ENCODE data around the gene PLAGL1.
A peak's percentile ranks its signal among the peaks of the same experiment; 100 is the strongest.
"Not testable (repeated sequence)": the region's sequence is repeated elsewhere in the genome, so short reads cannot be mapped to it uniquely, and the experiment has no call there.

Gene PLAGL1, protein sequence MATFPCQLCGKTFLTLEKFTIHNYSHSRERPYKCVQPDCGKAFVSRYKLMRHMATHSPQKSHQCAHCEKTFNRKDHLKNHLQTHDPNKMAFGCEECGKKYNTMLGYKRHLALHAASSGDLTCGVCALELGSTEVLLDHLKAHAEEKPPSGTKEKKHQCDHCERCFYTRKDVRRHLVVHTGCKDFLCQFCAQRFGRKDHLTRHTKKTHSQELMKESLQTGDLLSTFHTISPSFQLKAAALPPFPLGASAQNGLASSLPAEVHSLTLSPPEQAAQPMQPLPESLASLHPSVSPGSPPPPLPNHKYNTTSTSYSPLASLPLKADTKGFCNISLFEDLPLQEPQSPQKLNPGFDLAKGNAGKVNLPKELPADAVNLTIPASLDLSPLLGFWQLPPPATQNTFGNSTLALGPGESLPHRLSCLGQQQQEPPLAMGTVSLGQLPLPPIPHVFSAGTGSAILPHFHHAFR

DNA sequence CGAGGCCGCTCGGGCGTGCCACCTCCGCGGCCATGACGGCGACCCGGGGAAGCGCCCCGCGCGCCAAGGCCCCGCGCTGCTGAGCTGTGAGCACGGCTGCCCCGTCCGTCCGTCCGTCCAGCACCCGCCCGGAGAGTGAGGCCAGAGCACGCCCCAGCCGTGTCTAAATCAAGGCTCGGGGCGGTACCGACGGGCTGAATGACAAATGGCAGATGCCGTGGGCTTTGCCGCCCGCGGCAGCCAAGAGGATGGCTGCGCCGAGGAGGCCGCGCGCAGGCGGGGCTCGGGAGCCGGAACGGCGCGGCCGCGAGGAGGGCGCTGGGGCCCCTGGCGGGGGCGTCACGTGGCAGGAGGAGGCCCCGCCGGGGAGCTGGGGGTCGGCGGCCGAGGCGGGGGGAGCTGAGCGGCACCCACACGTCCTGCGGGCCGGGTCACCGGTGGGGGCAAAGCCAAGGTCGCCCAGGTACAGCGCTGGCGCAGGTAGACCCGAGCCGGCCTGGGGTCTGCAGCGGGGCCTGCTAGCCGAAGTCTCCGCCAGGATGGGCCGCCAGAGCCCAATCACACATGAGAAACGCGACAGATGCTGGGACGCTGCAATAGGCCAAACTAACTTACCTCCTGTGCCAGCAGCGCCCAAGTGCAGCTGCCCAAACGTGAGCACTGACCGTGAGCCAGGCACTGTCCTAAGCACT lies at the start of gene PLAGL1:
Gene PLAGL1, minus strand, starts transcription at position 140 of the 692 bp plus-strand sequence. CDS start 60,123 bp downstream, outside the sequence.
- DNase-seq = peak; percentile 58

DNA sequence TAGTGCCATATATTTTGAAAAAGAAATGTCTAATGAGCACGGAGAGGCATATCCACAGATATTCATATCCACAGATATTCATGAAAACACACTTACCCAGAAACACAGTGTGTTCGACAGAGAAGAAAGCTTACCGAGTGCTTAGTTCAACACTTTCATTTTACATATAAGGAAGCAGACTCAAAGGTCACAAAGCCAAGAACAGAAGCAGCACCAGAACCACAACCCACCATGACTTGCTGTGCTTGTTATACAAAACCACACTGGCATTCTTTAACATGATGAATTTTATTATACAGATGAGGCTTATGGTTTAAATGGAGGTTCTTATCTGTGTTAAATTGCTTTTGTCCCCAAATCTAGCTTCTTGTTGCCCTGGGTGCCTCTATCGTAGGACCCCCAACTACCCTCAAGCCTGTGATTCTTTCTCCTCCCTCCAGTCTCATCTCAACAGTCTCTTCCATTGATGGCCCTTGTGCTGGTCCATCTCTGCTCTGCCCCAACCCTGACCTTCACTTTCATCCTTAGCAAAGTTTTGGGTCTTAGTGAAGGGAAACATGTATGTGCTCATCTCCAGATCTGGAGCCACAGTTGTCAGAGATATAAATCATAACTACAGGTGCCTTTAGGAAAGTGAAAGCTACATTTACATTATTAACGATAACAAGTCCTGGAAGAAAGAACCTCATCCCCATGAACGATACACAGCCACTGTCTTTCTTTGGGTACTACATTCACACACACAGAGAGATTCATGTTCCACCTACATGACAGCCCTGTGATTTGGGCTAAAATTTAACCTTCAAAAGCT lies 47.3 kb upstream of the PLAGL1 start:
- DNase-seq = no peak

DNA sequence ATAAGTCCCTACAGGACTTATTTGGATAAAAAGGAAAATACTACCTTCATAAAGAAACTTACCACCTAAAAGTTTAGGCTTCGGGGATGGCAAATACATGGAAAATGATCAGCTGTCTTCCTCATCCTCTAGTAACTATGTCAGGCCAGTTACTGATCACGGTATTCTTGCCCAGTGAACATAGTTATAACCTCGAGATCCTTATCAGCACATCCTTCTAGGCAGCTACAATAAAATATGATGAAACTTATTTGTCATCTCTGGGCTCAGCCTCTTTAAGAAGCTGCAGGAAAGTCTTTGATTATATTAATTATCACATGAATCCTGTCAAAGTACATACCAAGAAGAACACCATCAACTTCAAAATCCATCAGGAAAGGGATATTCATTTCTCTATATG lies 45.5 kb upstream of the PLAGL1 start:
- no peak for DNase-seq

DNA sequence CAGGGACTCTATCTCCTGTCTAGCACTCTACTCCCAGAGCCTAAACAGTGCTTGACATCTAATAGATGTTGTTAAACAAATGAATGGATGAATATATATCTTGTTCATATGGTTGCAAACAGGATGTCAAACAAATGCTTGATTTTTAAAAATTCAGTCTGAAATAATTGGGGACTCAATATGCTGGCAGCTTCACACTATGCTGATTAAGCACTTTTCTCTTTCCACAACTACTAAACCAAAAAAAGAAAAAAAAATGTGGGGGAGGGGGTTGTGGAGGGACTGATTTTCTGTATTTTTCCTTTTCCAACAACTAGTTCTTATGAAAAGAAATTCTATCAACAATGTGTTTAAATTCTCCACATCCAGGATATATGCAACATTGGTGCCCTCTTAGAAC lies 44.4 kb upstream of the PLAGL1 start:
- no peak for DNase-seq

DNA sequence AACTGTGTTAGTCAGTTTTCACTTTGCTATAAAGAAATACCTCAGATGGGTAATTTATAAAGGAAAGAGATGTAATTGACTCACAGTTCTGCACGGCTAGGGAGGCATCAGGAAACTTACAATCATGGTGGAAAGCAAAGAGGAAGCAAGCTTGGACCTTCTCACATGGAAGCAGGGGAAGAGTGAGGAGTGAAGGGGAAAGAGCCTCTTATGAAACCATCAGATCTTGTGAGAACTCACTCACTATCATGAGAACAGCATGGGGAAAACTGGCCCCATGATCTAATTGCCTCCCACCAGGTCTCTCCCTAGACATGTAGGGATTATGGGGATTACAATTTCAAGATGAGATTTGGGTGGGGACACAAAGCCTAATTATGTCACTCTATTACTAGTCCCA lies 41.3 kb upstream of the PLAGL1 start:
- no peak for DNase-seq

DNA sequence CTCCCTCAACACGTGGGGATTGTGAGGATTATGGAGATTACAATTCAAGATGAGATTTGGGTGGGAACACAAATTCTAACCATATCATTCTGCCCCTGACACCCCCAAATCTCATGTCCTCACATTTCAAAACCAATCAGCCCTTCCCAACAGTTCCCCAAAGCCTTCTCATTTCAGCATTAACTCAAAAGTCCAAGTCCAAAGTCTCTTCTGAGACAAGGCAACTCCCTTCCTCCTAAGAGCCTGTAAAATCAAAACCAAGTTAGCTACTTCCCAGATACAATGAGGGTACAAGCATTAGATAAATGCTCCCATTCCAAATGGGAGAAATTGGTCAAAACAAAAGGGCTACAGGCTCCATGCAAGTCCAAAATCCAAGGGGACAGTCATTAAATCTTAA lies 39.6 kb upstream of the PLAGL1 start:
- DNase-seq = no peak

DNA sequence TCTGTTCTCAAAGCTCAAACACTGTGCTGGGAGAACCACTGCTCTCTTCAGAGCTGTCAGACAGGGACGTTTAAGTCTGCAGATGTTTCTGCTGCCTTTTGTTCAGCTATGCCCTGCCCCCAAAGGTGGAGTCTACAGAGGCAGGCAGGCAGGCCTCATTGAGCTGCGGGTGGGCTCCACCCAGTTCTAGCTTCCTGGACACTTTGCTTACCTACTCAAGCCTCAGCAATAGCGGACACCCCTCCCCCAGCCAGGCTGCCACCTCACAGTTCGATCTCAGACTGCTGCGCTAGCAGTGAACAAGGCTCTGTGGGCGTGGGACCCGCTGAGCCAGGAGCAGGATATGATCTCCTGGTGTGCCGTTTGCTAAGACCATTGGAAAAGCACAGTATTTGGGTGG lies 38.6 kb upstream of the PLAGL1 start:
- peak; percentile 10 for DNase-seq

DNA sequence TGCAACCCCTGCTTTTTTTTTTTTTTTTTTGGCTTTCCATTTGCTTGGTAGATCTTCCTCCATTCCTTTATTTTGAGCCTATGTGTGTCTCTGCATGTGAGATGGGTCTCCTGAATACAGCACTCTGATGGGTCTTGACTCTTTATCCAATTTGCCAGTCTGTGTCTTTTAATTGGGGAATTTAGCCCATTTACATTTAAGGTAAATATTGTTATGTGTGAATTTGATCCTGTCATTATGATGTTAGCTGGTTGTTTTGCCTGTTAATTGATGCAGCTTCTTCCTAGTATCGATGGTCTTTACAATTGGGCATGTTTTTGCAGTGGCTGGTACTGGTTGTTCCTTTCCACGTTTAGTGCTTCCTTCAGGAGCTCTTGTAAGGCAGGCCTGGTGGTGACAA lies 36.9 kb upstream of the PLAGL1 start:
- not testable (repeated sequence) for DNase-seq

DNA sequence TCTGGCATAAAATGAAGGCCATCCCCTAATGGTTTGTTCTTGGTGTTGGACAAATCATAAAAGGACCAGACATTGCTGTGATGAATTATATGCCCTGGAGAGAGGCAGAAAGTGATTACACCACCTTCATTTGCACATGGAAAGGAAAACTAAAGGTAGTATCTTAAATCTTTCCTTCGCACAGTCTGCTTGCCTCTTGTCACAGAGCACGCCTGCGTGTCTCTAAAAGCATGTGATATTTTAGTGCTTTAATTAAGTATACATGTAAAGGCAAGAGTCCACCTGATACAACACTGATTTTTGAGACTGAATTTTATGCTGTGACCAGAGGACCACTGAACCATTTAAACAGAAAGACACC lies 28.8 kb upstream of the PLAGL1 start:
- DNase-seq = no peak

DNA sequence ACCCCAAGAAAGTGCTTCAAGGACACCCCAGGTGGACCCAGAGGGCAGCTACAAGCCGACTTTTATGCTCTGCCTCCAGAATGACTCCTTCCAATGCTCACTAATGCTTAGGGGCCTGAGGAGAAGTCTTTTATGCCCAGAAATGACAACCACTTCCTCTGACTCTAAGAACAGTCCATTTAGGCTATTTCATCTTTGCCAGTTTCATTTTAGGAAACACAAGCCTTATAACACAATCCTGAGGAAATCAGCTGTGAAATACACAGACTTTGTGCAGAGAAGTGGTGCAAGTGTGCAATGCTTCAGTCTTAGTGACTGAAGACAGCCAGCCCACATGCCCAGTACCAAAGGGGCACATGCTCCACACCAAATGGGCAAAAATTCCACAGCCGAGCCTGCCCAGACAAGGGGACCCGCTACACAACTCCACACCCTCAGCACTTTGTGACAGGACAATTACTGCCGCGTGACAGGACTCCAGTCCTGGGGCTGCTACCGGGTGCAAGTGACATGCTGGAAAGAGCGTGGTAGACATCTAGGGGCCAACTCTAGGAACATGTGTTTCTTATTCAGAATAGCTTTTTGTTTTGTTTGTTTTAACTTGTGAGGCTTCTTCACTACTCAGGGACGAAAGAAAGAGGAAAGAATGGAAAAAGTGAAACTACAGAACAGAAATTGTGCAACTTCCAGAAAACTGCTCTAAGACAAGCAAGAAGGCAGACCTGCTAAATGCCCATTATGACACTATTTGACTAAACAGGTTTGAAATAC lies 28.2 kb upstream of the PLAGL1 start:
- no peak for DNase-seq

DNA sequence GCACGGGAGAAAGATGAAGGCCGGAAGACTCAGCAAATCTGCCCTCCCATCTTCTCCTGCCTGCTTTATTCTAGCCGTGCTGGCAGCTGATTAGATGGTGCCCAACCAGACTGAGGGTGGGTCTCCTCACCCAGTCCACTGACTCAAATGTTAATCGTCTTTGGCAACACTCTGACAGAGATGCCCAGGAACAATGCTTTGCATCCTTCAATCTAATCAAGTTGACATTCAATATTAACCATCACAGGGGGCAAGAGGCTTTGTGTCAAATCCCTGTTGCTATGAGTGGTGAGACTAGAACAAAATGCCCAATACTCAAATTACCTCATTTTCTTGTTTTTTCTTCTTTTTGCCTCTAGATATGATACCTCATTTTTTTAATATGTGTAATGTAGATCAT lies 27.4 kb upstream of the PLAGL1 start:
- DNase-seq = no peak

DNA sequence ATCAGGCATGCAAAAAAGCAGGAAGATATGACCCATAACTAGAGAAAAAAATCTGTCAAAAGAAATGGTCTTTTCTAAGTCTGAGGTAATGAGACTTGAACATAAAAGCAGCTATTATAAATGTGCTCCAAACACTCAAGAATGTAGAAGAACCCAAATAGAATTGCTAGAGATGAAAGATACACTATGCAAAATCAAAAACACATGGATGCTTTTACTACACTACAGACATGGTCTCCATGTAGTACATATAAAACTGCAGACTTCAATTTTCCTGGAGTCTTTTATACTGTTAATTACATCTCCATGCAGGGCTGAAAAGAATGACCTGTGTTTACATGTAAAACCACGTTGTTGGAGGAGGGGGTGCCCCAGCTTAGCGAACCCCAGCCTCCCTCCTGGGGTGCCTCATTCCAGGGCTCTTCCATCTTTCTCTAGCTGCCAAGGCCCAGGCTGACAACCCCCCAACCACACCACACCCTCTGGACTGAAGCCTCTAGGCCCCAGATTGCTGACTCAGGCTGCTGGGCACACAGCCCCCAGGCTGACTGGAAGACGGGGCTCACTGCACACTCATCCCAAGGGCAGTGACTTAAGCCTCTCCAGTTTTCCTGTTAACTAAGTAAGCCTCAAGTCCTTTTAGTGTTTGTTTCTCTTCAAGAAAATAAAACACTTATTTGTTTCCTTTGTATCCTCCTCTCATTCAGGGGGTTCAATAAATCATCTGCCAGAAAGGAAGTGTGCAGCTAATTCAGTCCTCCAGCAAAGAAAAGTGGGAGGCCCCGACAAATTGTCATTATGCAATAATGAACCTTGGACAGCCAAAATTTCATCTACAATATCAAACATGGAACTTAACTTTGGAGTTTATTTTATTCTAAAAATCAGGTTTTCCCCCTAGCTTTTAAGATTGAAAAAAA lies 26.0 kb upstream of the PLAGL1 start:
- no peak for DNase-seq

DNA sequence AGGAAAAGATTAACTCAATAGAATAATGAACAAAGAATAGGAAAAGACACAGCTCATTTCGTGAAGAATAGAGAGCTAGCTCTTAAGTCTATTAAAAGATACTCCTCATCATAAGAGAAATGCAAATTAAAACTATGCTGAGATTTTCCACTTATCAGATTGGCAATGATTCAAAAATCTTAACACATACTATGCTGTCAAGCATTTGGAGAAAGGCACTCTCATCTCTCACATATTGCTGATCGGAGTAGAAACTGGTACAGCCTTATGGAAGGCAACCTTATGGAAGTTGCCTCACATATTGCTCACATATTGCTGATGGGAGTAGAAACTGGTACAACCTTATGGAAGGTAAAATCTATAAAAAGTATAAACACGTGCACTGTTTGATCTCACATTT lies 21.4 kb upstream of the PLAGL1 start:
- no peak for DNase-seq

DNA sequence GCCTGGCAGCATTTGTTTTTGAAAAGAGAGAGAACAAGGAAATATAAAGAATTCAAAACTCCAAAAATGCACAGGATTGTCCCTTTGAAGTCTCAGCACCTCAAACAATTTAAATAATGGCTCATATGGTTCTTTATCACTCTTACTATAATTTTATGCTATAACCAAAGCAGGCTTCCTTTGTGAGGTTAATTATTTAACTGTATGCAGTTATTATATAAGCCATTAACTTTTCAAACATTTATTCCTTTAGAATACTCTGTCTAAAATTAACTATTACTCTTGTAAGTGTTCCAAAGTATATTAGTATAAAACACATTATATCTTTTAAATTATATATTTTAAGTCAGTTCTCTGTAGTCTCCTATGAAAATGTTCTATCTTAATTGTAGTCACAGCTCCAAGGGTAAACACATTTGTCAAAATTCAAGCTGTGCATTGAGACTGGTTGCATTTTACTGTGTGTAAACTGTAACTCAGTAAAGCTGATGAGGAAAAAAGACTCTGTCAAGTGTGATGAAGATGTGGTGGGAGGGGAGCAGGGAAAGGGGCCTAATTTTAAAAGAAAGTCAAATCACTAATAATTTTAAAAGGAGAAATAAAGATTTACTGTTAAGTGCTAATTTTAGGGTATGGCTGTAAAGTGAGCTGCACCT lies 20.0 kb upstream of the PLAGL1 start:
- DNase-seq = peak; percentile 74

DNA sequence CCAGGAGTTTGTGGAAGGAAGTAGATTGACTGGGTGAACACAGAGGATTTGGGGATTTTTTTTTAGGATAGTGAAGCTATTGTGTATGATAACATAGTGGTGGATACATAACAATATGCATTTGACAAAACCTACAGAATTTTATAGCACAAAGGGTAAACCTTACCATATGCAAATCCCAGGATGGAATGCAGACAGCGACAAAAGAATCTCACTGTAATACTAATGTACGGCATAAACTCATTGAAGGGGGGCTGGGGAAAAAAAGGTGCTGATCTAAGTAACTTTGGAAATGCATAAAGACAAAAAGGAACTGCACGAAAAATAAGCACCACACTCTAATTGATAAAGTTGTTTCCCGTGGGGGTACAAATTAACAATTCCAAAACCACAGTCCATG lies 15.2 kb upstream of the PLAGL1 start:
- DNase-seq = no peak

DNA sequence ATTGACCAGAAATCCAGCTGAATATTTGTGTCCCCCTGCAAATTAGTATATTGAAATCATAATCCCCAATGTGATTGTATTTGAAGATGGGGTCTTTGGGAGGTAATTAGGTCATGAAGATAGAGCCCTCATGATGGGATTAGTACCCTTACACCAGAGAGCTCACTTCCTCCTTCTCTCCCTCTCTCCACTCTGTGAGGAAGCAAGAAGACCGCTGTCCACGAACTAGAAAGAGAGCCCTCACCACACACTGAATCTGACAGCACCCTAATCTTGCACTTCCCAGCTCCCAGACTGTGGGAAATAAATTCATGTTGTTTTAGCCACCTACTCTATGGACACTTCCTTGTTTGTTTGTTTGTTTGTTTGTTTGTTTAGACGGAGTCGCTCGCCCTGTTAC lies 11.9 kb upstream of the PLAGL1 start:
- DNase-seq = no peak

DNA sequence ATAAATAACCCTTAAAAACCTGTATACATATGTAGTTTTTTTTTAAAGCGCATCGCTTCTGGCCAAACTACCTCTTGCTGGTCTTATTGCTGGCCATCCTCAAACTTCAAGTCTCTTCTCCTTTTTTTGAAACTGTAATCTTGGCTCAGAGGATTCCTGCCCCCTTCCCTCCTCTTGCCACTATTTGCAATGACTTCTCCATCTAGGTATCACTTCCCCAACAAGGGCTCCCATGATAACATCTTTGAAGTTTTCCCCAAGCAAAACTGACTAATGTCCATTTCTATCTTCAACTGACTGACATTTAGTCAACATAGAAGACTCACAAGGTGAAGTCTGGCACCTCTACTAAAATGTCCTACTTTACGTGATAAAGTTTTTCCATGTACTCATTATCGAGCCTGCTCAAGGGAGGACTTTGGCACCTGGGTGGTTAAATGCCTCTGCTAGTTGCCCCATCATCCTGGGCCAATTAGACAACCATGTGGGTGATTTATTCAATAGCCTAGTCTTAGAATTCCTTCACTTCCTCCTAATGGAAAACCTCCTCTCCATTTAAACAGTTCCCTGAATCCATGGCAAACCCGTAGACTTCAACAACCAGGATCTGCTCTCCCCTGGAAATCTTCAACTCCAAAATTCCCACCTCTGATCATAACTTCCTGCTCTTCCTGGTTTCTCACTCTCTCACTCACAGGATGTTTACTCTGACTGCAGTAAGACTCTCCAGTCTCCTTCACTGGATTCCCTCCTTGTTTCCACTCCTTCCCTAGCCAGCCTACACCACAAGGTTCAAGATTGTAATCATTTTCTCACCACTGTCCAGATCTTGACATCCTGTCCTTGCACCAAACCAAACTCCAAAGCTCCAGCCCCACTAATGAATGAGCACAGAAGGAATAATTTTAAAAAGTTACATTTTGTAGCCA lies 9.4 kb upstream of the PLAGL1 start:
- no peak for DNase-seq

DNA sequence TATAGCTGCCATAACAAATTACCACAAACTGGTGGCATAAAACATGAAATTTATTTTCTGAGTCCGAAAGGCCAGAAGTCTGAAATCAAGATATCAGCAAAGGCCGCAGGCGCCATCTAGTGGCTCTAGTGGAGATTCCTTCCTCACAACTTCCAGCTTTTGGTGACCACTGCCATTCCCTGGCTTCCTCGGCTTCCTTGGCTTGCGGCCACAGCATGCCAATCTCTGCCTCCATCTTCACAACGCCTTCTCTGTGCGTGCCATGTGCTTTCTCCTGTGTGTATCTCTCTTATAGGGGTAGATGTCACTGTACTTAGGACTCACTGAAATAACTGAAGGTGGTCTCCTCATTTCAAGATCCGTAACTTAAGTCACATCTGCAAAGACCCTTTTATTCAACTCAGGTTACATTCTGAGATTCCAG lies 5.4 kb upstream of the PLAGL1 start:
- peak; percentile 84 for DNase-seq

DNA sequence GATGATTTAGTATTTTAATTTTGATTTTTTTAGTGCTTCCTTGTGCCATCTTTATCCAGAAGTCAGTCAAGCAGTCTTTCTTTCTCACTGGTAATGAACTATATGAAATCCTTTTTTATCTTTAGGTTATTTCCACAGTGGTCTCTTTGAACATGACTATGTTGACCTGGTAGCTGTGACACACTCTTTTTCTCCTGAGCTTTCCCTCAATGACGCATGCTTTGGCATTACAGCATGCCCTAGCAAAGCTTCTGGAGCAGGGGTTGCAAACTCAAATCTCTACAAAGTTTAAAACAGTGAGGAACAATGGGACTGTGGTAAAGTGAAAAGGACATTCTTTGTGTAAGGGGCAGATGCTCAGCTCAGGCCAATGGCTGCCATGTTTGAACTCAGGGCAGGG lies 4.5 kb upstream of the PLAGL1 start:
- no peak for DNase-seq

DNA sequence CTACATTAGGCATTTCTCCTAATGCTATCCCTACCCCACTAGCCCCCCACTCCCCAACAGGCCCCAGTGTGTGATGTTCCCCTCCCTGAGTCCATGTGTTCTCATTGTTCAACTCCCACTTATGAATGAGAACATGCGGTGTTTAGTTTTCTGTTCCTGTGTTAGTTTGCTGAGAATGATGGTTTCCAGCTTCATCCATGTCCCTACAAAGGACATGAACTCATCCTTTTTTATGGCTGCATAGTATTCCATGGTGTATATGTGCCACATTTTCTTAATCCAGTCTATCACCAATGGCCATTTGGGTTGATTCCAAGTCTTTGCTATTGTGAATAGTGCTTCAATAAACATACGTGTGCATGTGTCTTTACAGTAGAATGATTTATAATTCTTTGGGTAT lies 1.6 kb upstream of the PLAGL1 start:
- DNase-seq = not testable (repeated sequence)

All from NCI-H69 (cell line).